HG03575 (cell line): ENCODE data around the gene ADORA1.

ENCODE experiments used
- ATAC-seq: cut with Tn5 transposase; IDR thresholded peaks from one replicate; pipeline ENCODE4 v1.9.1; 2021; ENCODE audit not compliant: unreplicated experiment, insufficient number of reproducible peaks, low FRiP score; ENCODE audit errors: extremely low read depth

ADORA1 gene

DNA sequence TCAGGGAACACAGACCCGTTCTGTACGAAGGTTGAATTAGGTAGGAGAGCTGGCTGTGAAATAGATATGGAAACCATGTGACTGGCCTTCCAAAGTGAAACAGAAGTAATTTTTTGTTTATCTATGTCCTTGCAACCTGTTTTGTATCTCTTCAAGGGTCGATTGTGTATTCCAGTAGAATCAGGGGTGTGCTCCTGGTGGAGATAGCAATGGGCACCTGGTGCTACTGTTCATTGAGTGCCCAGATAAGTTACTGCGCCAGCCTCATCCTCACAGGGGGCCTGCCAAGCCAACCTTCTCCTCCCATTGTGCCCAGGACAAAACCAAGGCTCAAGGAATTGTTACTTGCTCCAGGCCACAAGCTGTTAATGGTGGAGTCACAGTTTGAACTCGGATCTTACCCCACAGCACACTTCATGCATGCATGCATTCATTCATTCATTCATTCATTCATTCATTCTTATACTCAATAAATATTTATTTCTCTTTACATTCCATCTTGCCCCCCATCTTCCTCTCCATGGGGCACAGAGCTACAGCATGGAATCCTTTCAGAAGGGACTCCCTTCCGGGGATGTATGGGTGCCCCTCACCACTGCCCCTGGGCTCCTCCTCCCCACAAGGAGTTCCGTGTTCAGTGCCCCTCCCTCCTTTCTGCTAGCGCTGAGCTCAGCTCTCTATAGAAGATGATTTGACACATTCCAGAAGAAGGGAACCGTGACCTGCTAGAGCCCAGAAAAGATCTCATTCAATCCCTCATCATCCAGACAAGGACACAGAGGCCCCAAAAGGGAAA is 24.0 kb downstream of the ADORA1 start:
- ATAC-seq = no peak

GRCh38 chr1:203152158-203153034 is 24.9 kb downstream of the ADORA1 start:
- ATAC-seq = no peak

- no peak for ATAC-seq
Observed at GRCh38 chr1:203153051-203153988, 25.8 kb downstream of the ADORA1 start.

DNA sequence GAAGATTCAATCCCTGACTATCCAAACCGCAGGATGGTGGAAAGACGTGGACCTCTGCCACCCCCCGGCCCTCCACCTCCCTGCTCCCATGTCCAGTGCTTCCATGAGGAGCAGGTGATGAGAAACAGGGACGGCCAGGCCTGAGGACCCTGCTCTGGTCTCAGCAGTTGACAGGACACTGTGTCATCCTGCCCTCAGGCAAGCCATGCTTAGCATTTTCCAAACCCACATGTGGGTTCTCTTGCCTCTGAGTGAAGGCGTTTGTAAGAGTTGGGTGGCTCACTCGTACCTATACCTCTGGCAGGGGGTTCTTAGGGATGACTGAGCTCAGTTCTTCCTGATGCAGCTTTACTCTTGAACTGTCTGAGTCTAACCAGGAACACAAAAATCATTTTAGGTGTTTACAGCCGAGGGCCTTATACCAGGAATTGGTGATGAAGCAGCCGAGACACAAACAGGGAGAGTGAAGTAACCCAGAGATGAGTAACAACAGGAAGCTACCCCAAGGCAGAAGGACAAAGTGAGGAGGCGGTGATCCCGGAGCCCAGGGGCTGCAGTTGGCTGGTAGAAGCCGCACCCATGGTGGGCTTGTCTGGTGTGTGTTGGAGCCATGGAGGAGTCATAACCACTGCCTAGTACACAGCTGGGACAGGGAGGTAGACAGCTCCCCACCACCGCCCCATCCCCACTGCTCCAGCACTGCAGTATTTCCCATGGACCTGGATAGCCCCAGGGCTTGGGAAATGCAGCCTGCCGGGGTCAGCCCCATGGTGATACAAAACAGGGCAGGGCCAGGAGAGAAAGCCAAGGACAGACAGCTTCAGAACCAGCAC is 26.7 kb downstream of the ADORA1 start:
- ATAC-seq = no peak

DNA sequence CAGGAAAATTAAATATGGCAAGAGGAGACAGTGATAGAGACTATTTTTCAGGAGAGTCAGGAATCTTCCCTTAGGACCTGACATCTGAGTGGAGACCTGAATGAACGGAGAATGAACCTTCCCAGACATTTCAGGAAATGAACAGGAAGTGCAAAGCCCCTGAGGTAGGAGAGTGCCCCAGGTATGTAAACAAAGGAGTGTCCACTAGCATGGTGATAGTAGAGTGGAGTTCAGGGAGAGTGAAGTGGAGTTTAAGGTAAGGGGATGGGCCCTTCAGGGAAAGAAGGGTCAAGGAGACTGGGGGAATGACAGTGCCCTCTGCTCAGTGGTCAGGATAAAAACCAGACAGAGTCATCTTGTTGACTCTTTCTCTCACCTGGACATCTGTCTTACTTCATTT is 28.8 kb downstream of the ADORA1 start:
- ATAC-seq = no peak

- no peak for ATAC-seq
Observed at GRCh38 chr1:203158423-203158822, 30.9 kb downstream of the ADORA1 start.

DNA sequence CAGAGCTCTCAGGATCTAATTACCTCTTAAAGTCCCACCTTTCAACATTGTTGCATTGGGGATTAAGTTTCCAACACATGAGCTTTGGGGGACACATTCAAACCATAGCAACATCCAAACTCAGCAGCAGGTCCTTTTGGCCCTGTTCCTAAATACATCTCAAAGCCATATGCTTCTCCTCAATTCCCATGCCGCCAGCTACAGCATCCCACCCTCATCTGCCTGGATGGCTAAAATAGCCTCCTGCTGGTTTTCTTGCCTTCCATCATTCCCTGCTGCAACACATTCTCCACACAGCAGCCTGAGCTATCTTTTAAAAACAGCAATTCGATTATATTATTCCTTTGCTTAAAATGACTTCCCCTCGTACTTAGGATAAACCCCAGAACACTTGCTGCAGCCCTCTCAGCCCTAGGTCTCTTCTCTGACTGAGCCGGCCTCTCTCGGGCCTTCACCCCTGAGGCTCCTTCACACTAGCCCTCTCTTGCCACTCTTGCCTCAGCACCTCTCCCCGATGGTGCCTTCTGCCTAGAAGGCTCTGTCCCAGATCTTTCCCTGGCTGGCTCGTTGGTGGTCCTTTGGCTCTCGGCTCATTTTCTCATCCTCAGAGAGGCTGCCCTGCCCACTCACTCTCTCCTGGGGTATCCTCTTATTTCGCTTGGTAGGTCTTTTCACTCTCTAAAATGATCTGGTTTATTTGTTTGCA is 31.6 kb downstream of the ADORA1 start:
- no peak for ATAC-seq

DNA sequence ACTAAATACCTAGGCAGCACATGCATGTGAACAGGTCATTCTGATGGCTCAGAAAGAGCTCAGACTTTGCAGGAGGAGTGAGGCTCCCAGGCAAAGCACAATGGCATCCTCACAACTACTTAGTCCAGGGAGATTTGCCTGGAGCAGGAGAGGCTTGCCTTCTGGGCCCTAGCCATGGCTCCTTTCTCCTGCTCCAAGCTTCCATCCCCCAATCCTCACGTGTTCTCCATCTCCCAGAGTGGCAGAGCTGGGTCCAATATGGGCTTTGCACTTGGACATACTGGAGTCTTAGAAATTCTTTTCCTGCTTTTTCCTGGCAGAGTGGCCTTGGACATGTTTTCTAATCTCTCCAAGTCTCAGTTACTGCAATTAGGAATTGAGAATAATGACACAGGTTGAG is 32.3 kb downstream of the ADORA1 start:
- no peak for ATAC-seq

DNA sequence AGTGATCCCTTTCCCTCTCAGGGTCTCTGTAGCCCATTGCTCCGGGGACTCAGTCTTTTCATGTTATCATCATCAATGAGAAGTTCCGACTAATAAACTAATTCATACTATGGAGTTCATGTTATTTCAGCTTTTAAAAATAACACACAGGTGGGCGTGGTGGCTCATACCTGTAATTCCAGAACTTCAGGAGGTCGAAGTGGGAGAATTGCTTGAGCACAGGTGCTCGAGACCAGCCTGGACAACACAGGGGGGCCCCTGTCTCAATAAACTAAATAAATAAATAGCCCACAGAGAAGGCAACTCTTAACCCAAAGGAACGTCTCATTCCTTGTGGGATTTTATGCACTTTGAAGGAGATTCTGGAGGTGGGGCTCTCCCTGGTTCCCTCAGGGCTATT is 33.6 kb downstream of the ADORA1 start:
- ATAC-seq = no peak

DNA sequence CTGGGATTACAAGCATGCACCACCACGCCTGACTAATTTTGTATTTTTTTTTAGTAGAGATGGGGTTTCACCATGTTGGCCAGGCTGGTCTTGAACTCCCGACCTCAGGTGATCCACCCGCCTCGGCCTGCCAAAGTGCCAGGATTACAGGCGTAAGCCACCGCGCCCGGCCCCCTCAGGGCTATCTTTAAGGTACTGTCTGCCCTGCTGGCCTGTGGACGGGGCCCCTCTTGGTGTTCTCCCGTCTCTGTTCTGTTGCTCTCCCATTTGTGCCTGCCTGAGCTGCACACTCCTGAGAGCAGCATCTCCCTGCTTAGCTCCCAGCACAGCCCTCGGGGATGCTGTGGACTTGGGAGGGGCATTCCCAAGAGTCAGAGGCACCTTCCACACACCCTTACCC is 34.2 kb downstream of the ADORA1 start:
- no peak for ATAC-seq

- ATAC-seq = no peak
Observed at GRCh38 chr1:203162403-203162802, 34.9 kb downstream of the ADORA1 start.

GRCh38 chr1:203163891-203164635 is 36.5 kb downstream of the ADORA1 start:
- no peak for ATAC-seq

DNA sequence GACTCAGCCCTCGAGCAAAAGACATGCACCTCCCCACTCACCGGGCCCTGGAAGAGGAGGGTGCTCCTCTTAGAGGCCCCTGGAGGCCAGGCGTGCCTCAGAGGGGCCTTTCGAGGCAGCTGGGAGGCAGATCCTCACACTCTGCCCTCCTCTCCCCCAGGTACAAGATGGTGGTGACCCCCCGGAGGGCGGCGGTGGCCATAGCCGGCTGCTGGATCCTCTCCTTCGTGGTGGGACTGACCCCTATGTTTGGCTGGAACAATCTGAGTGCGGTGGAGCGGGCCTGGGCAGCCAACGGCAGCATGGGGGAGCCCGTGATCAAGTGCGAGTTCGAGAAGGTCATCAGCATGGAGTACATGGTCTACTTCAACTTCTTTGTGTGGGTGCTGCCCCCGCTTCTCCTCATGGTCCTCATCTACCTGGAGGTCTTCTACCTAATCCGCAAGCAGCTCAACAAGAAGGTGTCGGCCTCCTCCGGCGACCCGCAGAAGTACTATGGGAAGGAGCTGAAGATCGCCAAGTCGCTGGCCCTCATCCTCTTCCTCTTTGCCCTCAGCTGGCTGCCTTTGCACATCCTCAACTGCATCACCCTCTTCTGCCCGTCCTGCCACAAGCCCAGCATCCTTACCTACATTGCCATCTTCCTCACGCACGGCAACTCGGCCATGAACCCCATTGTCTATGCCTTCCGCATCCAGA is 37.7 kb downstream of the ADORA1 start:
- no peak for ATAC-seq

GRCh38 chr1:203165800-203166161 is 38.3 kb downstream of the ADORA1 start:
- ATAC-seq = no peak

DNA sequence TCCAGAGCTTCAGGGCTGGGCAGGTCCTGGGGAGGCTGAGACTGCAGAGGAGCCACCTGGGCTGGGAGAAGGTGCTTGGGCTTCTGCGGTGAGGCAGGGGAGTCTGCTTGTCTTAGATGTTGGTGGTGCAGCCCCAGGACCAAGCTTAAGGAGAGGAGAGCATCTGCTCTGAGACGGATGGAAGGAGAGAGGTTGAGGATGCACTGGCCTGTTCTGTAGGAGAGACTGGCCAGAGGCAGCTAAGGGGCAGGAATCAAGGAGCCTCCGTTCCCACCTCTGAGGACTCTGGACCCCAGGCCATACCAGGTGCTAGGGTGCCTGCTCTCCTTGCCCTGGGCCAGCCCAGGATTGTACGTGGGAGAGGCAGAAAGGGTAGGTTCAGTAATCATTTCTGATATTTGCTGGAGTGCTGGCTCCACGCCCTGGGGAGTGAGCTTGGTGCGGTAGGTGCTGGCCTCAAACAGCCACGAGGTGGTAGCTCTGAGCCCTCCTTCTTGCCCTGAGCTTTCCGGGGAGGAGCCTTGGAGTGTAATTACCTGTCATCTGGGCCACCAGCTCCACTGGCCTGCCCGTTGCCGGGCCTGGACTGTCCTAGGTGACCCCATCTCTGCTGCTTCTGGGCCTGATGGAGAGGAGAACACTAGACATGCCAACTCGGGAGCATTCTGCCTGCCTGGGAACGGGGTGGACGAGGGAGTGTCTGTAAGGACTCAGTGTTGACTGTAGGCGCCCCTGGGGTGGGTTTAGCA is 38.8 kb downstream of the ADORA1 start:
- no peak for ATAC-seq
